KOPT-K1 (cell line): Measurements from ENCODE around the gene ZNF48.
A peak's percentile ranks its signal among the peaks of the same experiment; 100 is the strongest.

Experiments
- H3K27ac ChIP-seq: fragments of 200-600 bp; sonication (generic); 2 replicates; pipeline ENCODE4 v1.5.1; 2016; ENCODE audit warnings: antibody characterized with exemption, mild to moderate bottlenecking, low read depth, low read length; ENCODE audit not compliant: poor library complexity, severe bottlenecking
- H3K36me3 ChIP-seq: fragments of 200-600 bp; sonication (generic); 2 replicates; pipeline ENCODE4 v1.5.1; 2017; ENCODE audit warnings: antibody characterized with exemption, mild to moderate bottlenecking, low read length, moderate library complexity; ENCODE audit not compliant: insufficient read depth
- H3K9me3 ChIP-seq: fragments of 200-600 bp; sonication (generic); 2 replicates; pipeline ENCODE4 v1.5.1; 2017; ENCODE audit warnings: antibody characterized with exemption, low read length, mild to moderate bottlenecking; ENCODE audit not compliant: insufficient read depth, poor library complexity, severe bottlenecking

The ZNF48 gene

GRCh38 chr16:30399435-30400186 is 4.4 kb downstream of the ZNF48 start:
- Histone ChIP-seq H3K9me3 (no peaks in the 10 kb centered on the region), H3K27ac (peak overlapping the region; percentile 57), H3K36me3 (peaks cover 21% of the 10 kb centered on the region)

GRCh38 chr16:30401768-30402425 is 6.7 kb downstream of the ZNF48 start:
- no peaks in the 10 kb centered on the region for H3K9me3 ChIP-seq
- no peak overlapping the region for H3K27ac ChIP-seq
- peaks cover 20% of the 10 kb centered on the region for H3K36me3 ChIP-seq

GRCh38 chr16:30406795-30407101 is 11.5 kb downstream of the ZNF48 start:
- peaks cover 20% of the 10 kb centered on the region for H3K36me3 ChIP-seq
- H3K9me3 ChIP-seq, result no peaks in the 10 kb centered on the region
- peak overlapping the region; percentile 78 for H3K27ac ChIP-seq

GRCh38 chr16:30407102-30407803 is 12.0 kb downstream of the ZNF48 start, which contains the start of gene ZNF771:
ZNF771 (plus strand) TSS chr16:30407606; CDS start chr16:30408054, 448 bp downstream.
- H3K27ac ChIP-seq, result peak within 1 kb of the TSS; percentile 78
- no peaks in the 10 kb centered on the region for H3K9me3 ChIP-seq
- H3K36me3 ChIP-seq, result peaks cover 25% of the 10 kb centered on the region

- no peaks in the 10 kb centered on the region for H3K9me3 ChIP-seq
- peak overlapping the region; percentile 78 for H3K27ac ChIP-seq
- H3K36me3 ChIP-seq, result peaks cover 32% of the 10 kb centered on the region
Observed at GRCh38 chr16:30407804-30408534, 12.7 kb downstream of the ZNF48 start.

GRCh38 chr16:30409125-30410060 is 14.2 kb downstream of the ZNF48 start:
- Histone ChIP-seq H3K9me3 (no peaks in the 10 kb centered on the region), H3K27ac (peak overlapping the region; percentile 44), H3K36me3 (peaks cover 46% of the 10 kb centered on the region)

- Histone ChIP-seq H3K27ac (no peak overlapping the region), H3K9me3 (no peaks in the 10 kb centered on the region), H3K36me3 (peaks cover 73% of the 10 kb centered on the region)
Observed at GRCh38 chr16:30413112-30413806, 18.0 kb downstream of the ZNF48 start.

GRCh38 chr16:30414159-30414558 is 18.9 kb downstream of the ZNF48 start:
- Histone ChIP-seq H3K27ac (no peak overlapping the region), H3K9me3 (no peaks in the 10 kb centered on the region), H3K36me3 (peaks cover 82% of the 10 kb centered on the region)

- no peaks in the 10 kb centered on the region for H3K9me3 ChIP-seq
- H3K27ac ChIP-seq, result no peak overlapping the region
- peaks cover 88% of the 10 kb centered on the region for H3K36me3 ChIP-seq
Observed at GRCh38 chr16:30416047-30416603, 20.9 kb downstream of the ZNF48 start.

GRCh38 chr16:30416624-30417528 is 21.7 kb downstream of the ZNF48 start:
- no peaks in the 10 kb centered on the region for H3K9me3 ChIP-seq
- H3K36me3 ChIP-seq, result peaks cover 88% of the 10 kb centered on the region
- H3K27ac ChIP-seq, result peak overlapping the region; percentile 46

GRCh38 chr16:30417529-30418349 is 22.5 kb downstream of the ZNF48 start:
- Histone ChIP-seq H3K9me3 (no peaks in the 10 kb centered on the region), H3K27ac (peak overlapping the region; percentile 46), H3K36me3 (peaks cover 88% of the 10 kb centered on the region)
